B cell (primary cell): ENCODE measurements around the gene RAI1.

ENCODE experiments used
- CTCF ChIP-seq: fragments of 200-600 bp; IDR thresholded peaks from one replicate; pipeline ENCODE4 v1.8.0; 2022; ENCODE audit warnings: antibody characterized with exemption, mild to moderate bottlenecking
- EZH2 ChIP-seq: IDR thresholded peaks from 2 replicates; pipeline ENCODE4 v1.6.1; 2012; ENCODE audit warnings: borderline replicate concordance, low read depth, mild to moderate bottlenecking, moderate library complexity, low read length; ENCODE audit not compliant: insufficient read depth, poor library complexity, severe bottlenecking

GRCh38 chr17:17786998-17787397 lies 105.7 kb downstream of the RAI1 start:
- no peak for TF ChIP-seq CTCF
- TF ChIP-seq EZH2: no peak
